Stomach (tissue), 4 donors: Measurements from ENCODE around the gene ALDH16A1.

Experiments used
- CTCF ChIP-seq, 7 experiments: fragments of 450-650 bp in 4 of 7; fragments of 200-600 bp in 3 of 7; sonication (generic) in 3 of 7; IDR thresholded peaks; one replicate each; pipeline ENCODE4 v1.5.1; 2016 to 2019; ENCODE audit warnings: antibody characterized with exemption in 7 of 7, control low read depth in 2 of 7, mild to moderate bottlenecking in 1 of 7
- EP300 ChIP-seq: sonication (generic); formaldehyde crosslinking; IDR thresholded peaks from one replicate; pipeline ENCODE4 v1.6.1; 2017; ENCODE audit warnings: antibody characterized with exemption
- POLR2AphosphoS5 ChIP-seq, 3 donors: sonication (generic); formaldehyde crosslinking; IDR thresholded peaks; one replicate each; pipeline ENCODE4 v1.6.1; 2016; ENCODE audit warnings: antibody characterized with exemption in 3 of 3

GRCh38 chr19:49453757-49454240 lies 774 bp downstream of the ALDH16A1 start:
- TF ChIP-seq CTCF (IDR thresholded peaks at IDR 0.05) (no peak), EP300 (no peak), POLR2AphosphoS5 (IDR thresholded peaks at IDR 0.05) (no peak)
